NCI-H1092 treated with DMSO at 0.1 percent for 48 hours (cell line): ENCODE measurements around the gene LIFR.
A peak's percentile ranks its signal among the peaks of the same experiment; 100 is the strongest.
"Not testable (repeated sequence)": the region's sequence is repeated elsewhere in the genome, so short reads cannot be mapped to it uniquely, and the experiment has no call there.

ENCODE experiments used
- DNase-seq: peaks from one replicate; lab custom pipeline; 2025; lab: John Stamatoyannopoulos, UW

The LIFR gene, protein sequence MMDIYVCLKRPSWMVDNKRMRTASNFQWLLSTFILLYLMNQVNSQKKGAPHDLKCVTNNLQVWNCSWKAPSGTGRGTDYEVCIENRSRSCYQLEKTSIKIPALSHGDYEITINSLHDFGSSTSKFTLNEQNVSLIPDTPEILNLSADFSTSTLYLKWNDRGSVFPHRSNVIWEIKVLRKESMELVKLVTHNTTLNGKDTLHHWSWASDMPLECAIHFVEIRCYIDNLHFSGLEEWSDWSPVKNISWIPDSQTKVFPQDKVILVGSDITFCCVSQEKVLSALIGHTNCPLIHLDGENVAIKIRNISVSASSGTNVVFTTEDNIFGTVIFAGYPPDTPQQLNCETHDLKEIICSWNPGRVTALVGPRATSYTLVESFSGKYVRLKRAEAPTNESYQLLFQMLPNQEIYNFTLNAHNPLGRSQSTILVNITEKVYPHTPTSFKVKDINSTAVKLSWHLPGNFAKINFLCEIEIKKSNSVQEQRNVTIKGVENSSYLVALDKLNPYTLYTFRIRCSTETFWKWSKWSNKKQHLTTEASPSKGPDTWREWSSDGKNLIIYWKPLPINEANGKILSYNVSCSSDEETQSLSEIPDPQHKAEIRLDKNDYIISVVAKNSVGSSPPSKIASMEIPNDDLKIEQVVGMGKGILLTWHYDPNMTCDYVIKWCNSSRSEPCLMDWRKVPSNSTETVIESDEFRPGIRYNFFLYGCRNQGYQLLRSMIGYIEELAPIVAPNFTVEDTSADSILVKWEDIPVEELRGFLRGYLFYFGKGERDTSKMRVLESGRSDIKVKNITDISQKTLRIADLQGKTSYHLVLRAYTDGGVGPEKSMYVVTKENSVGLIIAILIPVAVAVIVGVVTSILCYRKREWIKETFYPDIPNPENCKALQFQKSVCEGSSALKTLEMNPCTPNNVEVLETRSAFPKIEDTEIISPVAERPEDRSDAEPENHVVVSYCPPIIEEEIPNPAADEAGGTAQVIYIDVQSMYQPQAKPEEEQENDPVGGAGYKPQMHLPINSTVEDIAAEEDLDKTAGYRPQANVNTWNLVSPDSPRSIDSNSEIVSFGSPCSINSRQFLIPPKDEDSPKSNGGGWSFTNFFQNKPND

DNA sequence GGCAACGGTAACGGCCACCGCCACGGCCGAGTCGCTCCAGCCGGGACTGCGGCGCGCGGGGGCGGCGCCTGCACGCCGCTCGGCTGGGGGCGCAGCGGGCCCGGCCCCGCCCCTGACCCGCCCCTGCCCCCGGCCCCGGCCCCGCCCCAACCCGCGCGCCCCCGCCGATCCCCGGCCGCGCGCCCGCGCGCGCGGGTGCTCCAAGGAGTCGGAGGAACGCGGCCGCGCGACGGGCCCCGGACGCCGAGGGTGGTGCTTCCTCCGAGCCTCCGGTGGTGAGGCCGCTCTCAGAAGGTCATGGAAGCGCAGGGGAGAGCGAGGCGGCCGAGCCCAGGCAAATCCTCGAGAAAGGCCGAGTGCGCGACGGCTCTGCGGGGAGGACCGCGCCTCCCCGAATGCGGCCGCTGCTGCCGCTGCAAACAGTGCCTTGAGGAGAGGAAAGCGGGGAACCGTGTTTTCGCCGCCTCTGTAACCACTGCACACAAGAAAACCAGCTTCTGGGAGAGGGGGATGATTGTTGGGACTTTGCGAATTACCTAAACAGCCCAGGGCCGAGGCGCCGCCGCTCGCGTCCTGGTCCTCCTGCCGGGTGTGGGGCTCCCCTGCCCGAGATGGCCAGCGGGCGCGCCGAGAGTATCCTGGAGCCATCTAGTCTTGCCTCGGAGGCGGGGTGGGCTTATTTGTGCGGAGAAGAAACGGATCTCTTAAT lies at the start of gene LIFR:
LIFR (minus strand) TSS at position 48 of the 709 bp plus-strand sequence. CDS start 25,999 bp downstream, outside the sequence.
- DNase-seq, result peak; percentile 82

DNA sequence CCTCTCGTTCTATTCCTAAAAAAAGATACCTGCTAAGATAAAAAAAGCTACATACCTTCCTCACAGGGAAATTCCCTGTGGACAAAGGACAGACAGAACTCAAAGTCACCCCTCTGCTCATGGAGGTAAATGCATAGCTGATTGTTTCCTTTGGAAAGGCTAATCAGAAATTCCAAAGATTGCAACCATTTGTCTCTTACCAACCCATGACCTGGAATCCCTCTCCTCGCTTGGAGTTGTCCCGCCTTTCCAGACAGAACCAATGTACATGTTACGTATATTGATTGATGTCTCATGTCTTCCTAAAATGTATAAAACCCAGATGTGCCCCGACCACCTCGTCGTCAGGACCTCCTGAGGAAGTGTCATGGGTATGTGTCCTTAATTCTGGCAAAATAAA lies 49.2 kb upstream of the LIFR start:
- DNase-seq, result no peak

DNA sequence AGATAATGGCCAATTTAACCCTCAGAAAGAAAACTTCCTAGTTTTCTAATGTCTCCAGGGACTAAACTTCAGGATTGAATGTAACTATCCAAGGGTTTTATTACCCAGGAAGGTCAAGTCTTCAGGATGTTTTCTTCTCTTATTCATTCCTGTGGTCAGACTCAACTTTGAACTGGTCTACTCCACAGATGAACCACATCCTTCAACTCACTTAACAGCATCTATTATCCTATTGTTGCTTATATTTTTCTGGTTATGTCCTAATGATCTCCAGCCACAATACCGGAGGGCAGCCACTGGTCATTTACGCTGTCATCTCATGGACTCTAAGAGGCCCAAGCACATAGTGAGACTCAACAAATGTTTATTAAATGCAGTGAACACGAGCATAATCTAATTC lies 47.2 kb upstream of the LIFR start:
- DNase-seq, result no peak

DNA sequence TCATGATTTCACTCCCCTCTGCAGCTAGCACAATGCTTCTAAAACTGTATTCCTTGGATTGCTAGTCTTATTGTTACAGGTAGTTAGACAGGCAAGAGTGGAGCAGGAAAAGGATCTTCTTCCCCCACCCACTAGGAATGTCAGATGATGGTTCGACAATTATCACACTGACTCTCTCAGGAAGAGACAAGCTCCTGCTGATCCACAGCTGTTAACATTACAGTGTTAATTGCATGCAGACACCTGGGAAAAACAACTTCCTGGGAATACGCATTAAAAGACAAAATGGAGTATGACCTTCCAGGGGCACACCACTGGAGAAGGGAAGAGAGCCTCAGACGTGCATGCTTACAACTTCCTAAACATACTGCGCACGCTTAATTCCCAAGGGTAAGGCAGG lies 46.2 kb upstream of the LIFR start:
- DNase-seq, result no peak

DNA sequence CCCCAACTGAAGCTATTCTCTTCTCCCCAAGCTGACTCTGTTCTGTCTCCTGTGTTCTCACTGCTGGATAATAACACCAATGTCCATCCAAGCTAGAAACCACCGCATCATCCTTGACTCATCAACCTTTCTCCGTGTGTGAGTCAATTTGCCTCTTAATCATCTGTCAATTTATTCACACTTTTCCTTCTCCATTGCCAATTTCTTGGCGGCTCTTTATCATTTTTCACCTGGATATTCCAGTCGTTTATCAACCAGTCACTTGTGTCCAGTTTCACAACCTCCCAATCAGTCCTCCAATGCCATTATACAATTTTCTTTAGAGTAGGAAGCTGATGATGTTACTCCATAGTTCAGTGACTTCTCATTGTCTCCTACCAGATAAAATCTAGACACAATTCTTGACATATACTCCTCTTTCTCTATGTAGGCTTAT lies 45.4 kb upstream of the LIFR start:
- DNase-seq, result no peak

DNA sequence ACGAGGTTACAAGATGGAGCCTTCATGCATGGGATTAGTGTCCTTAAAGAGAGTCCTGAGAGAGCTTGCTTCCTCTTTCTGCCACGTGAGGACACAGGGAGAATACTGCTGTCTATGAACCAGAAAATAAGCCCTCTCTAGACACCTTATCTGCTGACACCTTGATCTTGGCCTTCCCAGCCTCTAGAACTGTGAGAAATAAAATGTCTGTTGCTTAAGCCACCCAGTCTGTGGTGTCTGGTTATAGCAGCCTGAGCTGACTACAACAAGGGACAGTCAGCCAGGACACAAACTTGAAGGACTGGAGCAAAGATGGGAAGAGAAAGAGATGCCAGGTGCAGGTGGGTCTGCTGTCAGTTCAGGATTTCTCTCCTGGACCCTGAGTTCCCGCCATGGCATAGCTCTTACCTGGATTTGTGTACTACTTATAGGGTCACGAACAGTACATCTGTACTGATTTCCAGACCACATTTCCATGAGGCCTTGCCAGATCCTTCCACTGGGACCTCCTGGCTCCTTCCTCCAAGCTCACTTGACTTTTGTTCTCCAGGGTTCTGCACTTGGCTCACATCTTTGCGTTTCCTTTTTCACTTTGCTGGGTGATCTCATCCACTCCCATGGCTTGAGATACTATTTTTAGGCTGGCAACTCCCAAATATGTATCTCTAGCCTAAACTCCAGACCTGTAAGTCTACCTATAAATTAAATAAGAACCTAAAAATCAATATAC lies 44.9 kb upstream of the LIFR start:
- no peak for DNase-seq

DNA sequence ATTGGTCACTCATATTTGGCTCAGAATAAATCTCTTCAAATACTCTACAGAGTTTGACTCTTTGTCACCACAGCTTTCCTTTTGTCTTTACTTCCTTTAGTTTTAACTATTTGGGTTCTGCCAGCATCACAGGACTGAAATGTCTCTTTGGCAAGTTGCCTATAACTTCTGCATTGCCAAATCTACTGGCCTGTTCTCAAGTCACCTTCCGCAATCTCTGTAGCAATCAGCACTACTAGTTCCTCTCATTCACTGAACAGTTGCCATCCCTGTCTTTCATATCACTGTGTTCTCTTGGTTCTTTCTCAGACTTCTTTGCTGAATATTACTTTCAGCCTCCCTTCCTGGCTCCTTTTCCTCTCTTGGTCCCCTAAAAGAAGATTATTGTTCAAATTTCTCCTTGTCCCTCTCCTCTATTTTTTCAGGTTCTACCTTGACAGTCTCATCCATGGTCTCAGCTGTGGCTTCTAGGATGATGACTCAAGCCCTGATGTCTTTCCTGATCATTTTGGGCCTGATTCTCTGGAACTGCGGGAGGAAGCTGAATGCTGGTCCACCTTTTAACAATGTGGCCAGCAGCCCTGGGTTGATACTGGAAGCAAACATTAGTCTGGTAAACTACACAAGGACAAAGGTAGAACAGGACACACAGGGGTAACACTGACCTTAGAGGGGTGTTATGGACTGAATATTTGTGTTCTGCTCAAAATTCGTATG lies 44.0 kb upstream of the LIFR start:
- DNase-seq, result no peak

DNA sequence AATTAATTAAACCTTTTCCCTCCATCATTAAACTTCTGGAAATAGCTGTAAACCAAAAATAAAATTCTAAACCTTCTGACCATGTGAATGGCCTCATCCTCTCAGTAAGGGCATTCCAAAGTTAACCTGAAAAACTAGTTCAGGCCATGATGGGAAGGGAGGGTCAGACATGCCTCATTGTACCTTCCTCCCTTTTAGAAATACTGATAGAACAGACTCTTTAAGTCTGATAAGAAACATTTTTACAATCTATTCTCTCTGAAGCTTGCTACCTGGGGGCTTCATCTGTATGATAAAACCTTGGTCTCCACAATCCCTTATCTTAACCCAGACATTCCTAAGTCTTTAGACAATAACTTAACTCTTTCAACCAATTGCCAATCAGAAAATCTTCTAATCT lies 43.3 kb upstream of the LIFR start:
- not testable (repeated sequence) for DNase-seq

DNA sequence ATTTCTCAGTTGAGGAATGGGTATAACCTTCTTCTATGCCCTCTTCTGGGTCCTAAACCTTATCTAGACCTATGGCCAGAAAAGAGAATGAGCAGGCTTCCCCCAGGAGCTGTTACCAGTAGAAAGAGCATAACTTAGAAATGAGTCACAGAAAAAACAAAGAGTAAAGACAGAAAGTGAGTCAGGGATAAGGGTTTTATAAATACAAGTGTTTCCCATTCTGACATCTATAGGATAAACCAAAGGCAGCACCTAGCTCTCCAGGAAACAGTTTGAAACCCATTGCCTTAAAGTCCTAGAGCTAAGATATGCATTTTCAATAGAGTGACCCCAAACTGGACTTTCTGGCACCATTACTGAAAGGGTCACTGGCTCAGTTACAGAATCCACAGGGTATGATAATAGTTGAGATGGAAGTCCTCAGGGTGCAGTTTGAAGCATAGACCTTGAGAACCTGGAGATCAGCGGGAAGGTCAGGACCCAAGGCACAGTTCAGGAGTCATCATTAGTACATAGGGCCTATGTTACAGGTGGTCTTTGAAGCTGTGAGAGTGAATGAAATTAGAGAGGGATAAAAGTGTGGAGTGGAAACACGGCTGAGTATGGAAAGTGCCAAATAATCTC lies 42.7 kb upstream of the LIFR start:
- DNase-seq, result no peak

DNA sequence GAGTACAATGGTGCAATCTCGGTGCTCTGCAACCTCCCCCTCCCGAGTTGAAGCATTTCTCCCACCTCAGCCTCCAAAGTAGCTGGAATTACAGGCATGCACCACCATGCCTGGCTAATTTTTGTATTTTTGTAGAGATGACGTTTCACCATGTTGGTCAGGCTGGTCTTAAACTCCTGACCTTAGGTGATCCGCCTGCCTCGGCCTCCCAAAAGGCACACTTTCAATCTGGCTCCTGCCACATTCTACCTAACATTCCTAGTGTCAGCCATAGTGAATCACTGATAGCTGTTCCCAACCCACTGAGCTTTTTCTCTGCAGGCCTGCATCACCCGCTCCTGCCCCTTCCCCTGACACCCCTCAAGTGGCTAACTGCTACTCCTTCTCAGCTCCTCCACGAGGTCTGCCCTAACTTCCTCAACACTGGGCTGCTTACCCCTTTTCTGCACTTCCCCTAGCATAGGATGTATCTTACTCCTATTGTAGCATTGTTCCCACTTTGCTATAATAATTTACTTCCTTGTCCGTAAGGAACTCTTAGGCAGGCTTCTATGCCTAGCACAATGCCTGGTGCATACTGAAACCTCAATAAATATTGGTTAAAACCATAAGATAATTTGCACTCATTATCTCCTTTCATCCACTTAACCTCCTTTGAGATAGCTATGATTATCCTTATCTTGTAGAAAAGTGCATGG lies 42.0 kb upstream of the LIFR start:
- no peak for DNase-seq

DNA sequence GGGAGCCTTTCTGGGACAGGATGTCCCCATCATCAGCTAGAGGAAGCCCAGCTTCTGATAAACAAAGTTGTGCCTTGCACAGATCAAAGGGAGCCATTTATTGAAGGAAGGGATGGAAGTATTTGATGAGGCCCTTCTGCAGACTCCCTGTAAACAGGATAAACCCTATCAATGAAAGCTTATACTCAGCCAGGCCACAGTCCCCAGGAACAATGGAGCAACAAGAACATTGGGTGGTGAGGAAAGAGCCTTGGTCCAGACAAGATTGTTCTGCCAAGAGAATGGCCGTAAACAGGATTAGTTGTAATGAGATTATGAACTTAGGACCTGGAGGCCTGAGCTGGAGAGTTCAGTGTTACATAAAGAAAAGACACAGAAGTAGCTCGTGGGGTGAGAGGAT lies 40.5 kb upstream of the LIFR start:
- DNase-seq, result no peak

DNA sequence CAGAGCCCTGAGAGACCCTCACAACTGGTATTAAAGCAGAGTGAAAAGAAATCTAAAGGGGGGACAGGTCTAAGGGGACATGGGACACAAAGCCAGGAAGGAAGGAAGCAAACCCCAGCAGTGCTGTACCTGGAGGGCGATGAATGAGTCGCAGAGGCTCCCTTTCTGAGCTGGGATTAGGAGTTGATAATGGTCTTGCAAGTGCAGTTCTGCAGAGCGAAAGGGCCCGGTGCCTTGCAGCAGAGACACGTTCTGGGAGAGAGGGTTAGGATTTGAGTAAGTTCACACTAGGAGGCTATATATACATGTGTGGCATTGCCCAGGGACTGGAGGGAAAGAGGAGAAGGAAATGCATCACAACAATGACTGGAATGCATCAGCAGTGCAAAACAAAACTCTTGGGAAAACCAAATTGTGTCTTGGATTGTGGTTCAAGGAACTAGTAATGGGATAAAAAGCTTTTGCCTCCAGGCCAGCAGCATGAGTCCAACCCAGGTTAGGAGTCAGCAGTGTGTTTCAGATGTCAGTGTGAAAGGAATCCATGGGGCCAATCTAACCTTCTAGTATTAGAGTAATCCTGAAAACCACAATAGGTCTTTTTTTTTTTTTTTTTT lies 38.8 kb upstream of the LIFR start:
- no peak for DNase-seq

DNA sequence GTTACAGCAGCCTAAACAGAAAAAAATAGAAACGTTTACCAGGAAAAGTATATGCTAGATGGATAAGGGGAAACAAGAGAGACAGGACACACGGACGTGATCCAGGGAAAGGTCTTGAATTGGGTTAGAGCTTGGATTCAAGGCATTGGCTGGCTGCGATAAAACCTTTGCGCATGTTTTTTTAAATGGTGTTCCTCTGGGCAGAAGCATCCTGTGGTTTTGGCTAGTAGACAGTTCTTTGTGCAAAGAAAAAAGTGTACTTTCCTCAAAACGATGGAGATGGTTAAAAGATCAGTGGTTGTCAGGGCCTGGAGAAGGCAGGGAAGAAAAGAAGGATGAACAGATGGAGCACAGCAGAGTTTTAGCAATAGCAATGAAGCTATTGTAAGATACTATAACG lies 37.5 kb upstream of the LIFR start:
- no peak for DNase-seq

DNA sequence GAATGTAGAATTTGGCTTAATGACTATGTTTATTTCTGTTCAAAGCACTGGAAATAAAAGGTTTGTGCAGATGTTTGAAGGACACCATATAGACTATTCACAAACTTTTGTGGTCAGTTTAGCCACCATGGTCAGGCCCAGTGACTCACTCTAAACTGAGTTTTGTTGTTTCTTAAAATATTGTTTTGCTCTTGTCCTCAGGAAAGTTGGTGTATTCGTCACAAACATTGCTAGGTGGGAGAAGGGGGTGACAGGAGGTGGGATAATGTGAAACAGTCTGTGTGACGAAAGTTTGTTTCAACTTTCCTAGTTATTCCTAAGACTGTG lies 35.0 kb upstream of the LIFR start:
- DNase-seq, result no peak

DNA sequence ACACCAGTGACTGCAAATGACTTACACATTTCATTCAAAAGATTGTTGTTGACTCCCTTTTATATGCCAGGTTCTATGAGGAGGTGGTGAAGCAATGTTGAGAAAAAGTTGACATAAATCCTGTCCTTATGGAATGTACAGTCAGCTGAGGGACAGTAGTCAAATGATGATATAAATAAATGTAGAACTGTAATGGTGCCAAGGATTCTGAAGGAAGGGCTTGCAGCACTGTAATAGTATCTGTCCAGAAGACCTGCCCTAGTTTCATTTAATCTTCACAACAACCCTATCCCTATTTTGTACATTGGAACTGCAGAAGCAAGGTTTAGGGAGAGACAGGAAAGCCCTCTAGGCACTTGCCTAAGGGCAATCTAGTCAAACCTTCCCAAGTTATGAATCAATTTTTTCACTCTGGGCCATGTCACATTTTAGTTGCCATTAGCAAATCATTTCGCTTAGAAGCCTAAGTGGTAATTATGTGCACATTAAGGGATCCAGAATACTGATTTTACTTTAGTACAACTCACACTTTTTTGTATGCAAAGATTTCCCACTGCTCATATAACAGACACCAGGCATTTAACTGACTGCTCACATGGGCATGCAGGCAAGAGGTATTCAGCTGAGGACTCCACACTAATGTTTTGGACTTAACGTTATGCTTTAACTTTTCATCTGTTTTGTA lies 34.5 kb upstream of the LIFR start:
- no peak for DNase-seq

DNA sequence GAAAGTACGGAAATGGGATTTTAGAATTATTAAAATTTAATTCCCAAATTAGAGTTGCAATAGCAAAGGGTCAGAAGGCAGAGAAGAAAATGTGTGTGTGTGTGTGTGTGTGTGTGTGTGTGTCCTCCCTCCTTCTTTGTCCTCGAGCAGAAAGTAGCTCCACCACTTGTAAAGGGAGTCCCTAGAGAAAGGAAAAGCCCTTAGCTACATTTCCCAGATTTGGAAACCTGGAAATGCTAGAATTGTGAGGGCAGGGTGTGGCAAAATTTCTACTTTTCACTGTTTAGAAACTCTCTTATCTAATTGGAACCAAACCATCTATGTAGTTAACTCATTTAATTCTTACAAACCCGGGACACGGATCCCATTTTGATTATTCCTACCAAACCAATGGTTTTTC lies 33.2 kb upstream of the LIFR start:
- DNase-seq, result no peak

DNA sequence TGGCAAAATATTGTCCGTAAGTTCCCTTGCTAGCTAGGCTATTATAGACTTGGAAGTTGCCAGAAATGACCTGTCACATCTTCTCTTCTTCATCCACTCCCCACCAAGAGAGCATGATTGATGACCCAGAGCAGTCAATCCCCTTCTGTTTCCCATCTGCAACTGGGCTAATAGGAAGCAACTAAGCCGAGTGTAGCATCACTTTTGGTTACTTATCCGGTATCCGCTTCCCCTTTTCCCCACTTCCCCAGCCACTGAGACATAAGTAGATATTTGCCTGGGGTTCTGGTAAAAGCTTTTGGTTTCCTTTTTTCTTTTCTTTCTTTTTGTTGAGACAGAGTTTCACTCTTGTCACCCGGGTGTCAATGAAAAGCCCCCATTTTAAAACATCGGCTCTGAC lies 29.4 kb upstream of the LIFR start:
- DNase-seq, result no peak

DNA sequence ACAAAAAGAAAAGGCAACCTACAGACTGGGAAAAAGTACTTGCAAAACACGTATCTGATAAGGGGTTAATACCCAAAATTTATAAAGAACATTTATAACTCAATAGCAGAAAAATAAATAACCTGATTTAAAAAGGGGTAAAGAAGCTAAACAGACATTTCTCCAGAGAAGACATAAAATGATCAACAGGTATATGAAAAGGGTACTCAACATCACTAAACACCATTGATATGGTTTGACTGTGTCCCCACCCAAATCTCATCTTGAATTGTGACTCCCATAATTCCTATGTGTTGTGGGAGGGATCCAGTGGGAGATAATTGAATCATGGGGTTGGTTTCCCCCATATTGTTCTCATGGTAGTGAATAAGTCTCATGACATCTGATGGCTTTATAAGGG lies 27.1 kb upstream of the LIFR start:
- DNase-seq, result no peak

DNA sequence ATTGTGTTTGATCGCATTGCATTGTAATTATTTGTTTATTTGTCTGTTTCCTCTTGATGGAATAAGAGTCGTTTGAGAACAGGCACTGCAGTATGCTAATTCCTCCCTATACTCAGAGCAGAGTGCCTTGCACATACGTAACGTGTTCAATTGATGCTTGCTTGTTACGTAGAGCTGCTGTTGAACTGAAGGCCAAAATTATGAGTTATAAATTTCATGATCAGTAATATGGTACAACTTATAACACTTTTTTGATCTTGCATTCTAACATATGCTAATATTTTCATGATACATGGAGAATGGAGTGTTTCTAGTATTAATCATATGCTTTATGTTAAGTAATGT lies 26.5 kb upstream of the LIFR start:
- no peak for DNase-seq
